C4-2B (cell line): ENCODE measurements around the gene INAFM1.

ENCODE experiments used
- ZFX ChIP-seq: fragments of 450-650 bp; IDR thresholded peaks from 2 replicates; pipeline ENCODE4 v1.6.1; 2017
- TF ChIP-seq, protein P1 (sequence below): fragments of 450-650 bp; conservative IDR thresholded peaks from 2 replicates; pipeline ENCODE4 v1.5.1; 2017; ENCODE audit warnings: mild to moderate bottlenecking

DNA sequence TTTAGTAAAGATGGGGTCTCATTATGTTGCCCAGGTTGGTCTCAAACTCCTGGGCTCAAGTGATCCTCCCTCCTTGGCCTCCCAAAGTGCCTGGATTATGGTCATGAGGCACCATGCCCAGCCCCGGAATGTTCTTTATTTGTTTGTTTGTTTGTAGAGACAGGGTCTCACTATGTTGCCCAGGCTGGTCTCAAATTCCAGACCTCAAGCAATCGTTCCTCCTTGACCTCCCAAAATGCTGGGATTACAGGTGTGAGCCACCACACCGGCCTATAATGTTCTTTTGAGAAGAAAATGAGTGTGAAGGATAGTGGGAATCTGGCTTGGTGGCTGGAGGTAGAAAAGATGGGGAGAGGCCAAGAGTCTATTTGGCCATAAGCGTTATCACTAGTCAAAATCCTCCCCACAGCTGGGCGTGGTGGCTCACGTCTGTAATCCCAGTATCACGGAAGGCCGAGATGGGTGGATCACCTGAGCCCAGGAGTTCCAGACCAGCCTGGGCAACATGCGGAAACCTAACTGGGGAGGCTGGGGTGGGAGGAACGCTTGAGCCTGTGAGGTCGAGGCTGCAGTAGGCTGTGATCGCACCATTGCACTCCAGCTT is 38.5 kb upstream of the INAFM1 start:
- TF ChIP-seq, protein P1, sequence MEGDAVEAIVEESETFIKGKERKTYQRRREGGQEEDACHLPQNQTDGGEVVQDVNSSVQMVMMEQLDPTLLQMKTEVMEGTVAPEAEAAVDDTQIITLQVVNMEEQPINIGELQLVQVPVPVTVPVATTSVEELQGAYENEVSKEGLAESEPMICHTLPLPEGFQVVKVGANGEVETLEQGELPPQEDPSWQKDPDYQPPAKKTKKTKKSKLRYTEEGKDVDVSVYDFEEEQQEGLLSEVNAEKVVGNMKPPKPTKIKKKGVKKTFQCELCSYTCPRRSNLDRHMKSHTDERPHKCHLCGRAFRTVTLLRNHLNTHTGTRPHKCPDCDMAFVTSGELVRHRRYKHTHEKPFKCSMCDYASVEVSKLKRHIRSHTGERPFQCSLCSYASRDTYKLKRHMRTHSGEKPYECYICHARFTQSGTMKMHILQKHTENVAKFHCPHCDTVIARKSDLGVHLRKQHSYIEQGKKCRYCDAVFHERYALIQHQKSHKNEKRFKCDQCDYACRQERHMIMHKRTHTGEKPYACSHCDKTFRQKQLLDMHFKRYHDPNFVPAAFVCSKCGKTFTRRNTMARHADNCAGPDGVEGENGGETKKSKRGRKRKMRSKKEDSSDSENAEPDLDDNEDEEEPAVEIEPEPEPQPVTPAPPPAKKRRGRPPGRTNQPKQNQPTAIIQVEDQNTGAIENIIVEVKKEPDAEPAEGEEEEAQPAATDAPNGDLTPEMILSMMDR, result no peak
- no peak for TF ChIP-seq ZFX
